ENCODE results near the gene RNF17.
"Not testable (repeated sequence)": the region's sequence is repeated elsewhere in the genome, so short reads cannot be mapped to it uniquely, and the experiment has no call there.

The RNF17 gene, protein sequence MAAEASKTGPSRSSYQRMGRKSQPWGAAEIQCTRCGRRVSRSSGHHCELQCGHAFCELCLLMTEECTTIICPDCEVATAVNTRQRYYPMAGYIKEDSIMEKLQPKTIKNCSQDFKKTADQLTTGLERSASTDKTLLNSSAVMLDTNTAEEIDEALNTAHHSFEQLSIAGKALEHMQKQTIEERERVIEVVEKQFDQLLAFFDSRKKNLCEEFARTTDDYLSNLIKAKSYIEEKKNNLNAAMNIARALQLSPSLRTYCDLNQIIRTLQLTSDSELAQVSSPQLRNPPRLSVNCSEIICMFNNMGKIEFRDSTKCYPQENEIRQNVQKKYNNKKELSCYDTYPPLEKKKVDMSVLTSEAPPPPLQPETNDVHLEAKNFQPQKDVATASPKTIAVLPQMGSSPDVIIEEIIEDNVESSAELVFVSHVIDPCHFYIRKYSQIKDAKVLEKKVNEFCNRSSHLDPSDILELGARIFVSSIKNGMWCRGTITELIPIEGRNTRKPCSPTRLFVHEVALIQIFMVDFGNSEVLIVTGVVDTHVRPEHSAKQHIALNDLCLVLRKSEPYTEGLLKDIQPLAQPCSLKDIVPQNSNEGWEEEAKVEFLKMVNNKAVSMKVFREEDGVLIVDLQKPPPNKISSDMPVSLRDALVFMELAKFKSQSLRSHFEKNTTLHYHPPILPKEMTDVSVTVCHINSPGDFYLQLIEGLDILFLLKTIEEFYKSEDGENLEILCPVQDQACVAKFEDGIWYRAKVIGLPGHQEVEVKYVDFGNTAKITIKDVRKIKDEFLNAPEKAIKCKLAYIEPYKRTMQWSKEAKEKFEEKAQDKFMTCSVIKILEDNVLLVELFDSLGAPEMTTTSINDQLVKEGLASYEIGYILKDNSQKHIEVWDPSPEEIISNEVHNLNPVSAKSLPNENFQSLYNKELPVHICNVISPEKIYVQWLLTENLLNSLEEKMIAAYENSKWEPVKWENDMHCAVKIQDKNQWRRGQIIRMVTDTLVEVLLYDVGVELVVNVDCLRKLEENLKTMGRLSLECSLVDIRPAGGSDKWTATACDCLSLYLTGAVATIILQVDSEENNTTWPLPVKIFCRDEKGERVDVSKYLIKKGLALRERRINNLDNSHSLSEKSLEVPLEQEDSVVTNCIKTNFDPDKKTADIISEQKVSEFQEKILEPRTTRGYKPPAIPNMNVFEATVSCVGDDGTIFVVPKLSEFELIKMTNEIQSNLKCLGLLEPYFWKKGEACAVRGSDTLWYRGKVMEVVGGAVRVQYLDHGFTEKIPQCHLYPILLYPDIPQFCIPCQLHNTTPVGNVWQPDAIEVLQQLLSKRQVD (N-terminal part only)

DNA sequence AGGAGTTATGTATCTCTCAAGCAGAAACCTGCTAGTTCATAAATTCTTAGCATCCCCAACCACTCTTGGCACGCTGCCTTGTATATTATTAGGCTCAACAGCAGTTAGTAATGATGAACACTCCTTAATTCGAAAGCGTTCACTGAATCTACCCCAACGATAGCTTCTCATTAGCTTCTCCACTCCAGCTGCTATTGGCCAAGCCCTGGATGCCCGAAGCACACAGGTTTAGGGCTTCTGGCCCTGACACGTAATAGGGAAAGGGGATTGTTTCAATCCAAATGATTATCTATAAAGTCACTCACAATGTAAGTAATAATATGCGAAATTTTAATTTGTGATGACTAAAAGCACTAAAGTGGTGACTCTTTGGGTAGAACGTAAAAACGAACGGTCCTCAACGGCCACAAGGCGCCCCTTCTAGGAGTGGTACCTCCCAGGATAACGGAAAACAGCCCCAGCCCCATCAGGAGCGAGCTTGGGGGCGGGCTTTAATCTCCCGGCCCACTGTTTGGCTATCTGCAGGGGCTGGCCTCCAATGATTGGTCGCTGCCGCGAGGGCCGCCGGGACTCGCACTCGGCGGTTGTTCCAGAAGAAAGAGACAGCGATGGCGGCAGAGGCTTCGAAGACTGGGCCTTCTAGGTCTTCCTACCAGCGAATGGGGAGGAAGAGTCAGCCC, at the start of gene RNF17:
Gene RNF17, plus strand, starts transcription at position 574 of the 680 bp plus-strand sequence. Its CDS starts 35 bp downstream, at position 609.
- no peak for DNase-seq

DNA sequence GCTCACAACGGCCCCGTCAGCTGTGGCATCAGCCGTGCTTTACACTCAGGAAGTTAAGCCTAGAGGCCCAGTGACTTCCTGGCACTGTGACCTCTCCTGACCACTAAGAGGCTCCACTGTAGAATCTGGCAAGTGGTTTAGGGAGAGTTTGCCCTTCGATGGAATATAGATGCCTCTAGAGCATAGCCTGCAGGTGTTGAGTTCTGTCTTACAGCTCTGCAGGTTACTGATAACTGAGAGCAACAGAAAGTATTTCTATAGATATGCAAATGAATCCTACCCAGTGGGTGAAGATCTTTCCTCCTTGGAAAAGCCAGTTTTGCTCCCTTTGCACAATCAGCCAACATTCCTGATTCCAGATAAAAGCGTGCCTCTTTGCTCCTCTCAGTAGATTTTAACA, 48.0 kb upstream of the RNF17 start:
- no peak for DNase-seq

DNA sequence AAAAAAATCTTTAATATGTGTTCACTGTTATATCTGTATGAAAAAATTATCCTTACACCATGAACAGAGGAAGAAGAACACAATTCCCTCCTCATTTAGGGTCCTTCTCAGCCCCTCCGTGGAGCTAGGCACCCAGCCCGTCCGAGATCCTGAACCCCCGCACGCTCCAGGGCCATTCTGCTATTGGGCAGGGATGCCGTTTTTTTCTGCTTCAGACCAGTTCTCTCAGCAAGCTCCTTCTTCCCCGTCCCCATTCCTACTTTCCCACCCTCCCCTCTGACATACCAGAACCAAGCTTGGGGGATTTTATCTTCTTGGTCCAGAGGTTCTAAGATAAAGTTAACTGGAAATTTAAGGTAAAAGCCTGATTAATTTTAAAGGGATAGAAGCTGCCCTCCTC, 47.5 kb upstream of the RNF17 start:
- DNase-seq = no peak

DNA sequence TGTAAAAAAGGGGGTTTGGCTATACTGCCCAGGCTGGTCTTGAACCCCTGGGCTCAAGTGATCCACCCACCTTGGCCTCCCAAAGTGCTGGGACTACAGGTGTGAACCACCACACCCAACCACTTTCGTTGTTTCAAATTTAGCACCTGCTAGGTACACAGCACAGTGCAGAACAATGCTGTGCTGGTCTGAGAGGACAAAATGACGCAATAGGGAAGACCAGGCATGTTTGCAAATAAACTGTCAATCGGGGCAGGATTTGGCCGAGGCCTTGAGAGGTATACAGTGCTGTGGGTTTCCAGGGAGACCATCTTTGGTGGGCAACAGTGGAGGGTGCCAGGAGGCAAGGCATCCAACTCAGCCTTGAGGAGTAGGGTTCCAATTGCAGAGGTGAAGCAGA, 46.8 kb upstream of the RNF17 start:
- DNase-seq = no peak

DNA sequence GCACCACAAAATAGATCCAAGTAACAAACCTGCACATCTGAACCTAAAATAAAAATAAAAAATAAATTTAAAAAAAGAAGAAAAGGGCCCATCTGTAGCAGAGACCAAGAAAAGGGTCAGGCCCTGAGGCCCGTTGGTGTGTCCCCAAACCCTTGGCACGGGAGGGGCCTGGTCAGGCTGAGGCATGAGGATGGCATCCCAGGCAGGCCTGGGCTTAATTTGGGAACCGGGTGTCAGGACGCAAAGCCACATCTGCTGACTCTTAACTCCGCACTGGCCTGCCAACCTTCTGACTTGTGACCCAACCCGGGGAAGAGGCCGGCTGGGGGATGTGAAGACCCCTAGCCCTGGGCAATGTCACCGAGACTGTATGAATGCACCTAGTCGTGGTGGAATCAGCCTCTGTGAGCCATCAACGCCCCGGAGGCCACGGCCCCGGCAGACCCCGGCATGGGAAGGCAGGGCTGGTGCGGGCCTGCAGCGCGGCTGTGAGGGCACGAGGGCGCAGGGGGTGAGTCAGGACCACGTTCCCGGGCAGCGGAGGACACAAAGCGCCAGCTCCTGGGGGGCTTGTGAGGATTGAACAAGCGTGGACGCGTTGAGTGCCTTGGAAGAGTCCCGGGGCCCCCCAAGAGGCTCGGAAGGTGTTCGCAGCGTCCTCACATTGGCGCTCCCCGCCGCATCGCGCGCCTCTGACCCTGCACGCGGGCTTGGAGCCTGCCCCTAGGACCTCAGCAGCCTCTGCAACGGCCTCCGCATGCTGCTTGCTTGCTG, 45.6 kb upstream of the RNF17 start:
- DNase-seq = no peak

DNA sequence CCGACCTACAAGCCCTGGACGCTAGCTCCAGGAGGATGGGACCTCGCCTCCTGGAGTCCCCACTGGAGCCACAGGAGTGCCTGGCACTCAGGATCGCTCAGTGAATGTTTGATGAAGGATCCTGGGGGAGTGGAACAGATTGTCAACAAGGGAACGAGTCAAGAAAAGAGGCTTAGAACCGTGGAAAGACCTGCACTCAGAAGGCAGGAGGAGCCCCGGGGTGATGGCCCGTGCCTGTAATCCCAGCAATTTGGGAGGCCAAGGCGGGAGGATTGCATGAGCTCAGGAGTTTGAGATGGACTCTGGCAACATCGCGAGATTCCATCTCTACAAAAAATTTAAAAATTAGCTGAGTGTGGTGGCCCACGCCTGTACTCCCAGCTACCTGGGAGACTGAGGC, 44.8 kb upstream of the RNF17 start:
- no peak for DNase-seq

DNA sequence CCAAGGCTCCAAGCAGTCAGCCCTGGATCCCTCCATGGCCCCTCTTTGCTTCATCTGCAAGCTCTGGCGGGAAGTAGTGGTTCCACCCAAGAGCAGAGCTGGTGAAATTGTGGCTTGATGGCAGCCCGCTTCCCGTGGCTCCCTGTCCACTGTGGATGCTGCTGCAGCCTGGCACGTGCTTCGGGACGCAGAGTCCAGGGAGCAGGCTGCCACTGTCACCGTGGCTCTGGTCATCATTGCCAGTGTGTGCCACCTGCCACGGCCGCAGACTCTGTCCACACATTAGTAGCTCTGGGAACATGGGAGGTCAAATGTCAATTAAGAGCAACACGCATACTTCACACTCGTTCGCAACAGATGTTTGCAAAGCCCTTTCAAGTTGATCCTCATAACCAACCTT, 40.8 kb upstream of the RNF17 start:
- no peak for DNase-seq

DNA sequence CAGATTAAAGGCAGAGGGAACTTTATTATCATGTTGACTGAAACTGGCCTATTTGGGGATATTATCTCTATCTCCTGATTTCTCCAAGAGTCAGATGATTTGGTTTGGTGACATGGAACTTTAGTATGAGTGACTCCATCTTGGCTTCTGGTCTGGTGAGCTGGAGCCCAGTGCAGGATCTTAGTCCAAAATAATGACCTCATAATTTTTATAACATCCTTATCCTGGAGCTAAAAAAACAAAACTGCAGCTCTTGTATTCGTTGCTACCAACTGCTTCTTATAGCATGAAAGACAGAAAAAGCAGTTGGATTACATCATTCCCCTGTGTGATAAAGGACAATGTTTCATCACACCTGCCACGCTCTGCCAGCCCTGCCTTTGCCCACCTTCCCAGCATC, 39.3 kb upstream of the RNF17 start:
- DNase-seq = no peak

DNA sequence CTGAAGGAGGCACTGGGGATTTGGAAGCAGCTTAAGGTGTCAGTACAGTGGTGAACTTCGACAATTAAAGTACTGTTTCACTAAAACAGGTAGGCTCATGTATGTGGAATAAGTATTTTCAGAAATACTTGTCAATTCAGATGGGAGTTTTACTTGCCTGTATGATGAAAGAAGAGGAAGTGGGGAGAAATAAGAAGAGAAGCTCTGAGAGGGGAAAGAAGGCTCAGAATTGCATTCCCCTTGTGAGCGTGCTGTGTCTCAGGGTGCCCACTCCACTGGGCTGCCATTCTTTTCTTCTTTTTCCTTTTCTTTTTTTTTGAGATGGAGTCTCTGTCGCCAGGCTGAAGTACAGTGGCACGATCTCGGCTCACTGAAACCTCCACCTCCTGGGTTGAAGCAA, 38.6 kb upstream of the RNF17 start:
- no peak for DNase-seq

DNA sequence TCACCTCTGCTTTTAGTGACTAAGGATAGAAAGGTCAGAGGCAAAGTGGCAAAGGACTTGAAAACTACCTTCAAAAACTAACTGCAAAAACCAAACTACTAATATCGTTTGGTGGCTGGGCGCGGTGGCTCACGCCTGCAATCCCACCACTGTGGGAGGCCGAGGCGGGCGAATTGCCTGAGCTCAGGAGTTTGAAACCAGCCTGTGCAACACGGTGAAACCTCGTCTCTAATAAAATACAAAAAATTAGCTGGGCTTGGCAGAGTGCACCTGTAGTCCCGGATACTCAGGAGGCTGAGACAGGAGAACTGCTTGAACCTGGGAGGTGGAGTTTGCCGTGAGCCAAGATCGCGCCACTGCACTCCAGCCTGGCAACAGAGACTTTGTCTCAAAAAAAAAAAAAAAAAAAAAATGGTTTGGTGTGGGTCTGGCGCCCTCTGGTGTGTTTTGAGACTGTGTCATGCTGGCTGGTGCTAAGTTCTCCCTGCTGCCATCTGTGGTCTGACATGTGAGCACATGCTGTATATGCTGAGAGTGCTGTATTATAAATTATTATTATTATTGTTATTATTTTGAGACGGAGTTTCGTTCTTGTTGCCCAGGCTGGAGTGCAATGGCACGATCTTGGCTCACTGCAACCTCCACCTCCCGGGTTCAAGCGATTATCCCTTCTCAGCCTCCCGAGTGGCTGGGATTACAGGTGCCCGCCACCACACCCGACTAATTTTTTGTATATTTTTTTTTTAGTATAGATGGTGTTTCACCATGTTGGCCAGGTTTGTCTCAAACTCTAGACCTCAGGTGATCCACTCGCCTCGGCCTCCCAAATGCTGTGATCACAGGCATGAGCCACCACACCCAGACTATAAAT, 36.0 kb upstream of the RNF17 start:
- DNase-seq = no peak

DNA sequence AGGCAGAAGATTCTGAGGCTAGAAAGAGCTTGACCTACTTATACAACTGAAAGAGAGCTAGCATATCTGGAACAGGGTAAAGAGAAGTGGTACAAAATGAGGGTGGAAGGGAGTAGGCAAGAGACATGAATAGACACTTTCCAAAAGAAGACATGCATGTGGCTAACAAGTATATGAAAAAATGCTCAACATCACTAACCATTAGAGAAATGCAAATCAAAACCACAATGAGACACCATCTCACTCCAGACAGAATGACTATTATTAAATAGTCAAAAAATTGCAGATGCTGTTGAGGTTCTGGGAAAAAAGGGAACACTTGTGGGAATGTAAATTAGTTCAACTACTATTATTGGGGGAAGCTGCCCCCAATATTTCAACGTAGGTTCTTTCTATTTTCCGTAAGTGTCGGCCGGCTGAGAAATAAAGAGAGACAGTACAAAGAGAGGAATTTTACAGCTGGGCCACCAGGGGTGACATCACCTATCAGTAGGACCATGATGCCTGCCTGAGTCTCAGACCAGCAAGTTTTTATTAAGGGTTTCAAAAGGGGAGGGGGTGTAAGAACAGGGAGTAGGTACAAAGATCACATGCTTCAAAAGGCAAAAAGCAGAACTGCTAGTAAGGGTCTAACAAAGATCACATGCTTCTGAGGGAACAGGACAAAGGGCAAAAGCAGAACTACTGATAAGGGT, 32.9 kb upstream of the RNF17 start:
- not testable (repeated sequence) for DNase-seq

DNA sequence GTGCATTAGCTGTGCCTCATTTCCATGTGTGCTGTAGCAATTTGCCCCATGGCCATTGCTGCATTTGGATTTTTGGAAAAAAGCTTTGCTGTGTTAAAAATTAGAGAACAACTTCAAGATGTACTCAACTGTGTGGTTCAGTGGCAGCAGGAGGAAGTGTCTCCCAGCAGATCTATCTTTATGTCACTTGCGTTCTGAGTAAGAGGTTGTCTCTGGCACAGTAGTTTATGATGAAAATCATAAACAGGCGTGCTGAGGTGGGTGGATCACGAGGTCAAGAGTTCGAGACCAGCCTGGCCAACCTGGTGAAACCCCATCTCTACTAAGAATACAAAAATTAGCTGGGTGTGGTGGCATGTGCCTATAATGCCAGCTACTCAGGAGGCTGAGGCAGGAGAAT, 29.0 kb upstream of the RNF17 start:
- DNase-seq = no peak

DNA sequence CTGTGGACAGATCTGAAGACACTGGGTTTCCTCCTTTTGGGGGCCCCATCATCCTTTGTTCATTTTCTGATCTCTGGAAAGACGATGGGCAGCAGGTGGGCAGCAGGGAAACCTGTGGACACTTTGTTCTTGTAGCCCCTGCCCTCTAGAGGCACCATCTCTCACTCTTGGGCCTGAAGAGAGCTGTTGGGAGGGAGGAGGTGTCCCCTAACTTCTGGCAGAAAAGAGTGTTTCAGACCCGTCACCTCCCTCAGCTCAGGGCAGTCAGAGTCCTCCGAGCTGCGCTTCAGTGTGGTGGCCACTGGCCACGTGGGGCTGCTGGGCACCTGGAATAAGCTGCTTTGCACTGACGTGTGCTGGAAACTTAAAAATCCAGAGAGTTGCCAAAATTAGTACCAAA, 26.9 kb upstream of the RNF17 start:
- DNase-seq = no peak

DNA sequence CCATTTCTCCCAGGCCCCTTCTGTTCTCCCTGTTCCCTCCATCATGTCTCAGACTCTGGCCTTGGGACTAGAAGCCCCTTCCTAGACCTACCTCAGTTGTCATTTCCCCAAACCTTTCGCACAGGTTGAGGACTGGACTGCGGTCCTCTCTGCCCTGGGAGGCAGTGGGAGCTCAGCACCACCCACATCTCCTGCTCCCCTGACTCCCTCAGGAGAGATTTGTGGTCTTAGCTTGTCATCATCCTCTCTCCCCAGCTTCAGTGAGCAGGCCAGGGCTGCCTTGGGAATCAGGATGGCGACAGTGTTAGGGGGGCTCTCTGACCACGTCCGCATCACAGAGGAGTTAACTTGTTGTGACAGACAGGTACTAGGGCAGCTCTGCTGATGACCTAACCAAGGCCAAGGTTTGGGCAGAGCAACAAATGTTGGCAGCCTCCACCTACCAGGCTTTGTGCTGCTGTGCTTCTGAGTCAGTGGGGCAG, 25.6 kb upstream of the RNF17 start:
- no peak for DNase-seq

DNA sequence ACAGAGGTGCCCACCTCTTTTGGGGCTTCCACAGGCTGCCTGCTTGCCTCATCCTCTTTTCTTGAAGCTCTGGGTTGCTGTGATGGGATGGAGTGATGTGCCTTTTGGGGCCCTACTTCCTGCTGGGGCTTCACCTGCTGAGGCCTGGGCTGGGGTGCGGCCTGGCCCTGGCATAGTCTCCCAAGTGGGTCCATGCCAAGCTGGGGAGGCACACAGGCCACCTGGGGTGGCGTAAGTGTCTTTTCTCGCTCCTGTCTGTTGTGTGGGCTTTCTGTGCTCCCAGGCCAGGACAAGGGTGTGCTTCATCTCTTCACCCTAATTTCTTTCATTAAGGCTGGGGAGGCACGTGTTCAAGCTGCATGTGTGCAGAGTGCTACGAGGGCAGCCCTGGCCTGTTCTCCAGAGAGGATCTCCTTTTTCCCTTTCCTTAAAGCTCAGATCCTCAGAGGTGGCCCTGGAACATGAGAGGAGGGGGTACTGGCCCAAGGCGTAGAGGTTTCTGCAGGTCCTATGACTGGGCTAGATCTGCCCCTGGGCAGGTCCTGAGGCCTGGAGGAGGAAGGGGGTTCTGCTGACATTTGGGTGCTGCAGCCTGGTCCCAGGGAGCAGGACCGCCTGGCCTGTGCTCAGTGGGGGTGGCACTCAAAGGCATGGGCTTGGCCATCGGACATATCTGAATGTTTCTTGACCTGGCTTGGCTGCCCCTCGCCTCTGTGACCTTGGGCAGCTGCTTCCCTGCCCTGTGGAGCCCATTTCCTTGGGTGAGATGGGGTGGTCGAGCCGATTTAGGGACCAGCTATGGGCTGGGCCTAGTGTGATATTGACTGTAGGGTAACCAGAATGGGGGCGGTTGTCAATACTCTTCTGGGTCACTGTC, 23.7 kb upstream of the RNF17 start:
- no peak for DNase-seq

DNA sequence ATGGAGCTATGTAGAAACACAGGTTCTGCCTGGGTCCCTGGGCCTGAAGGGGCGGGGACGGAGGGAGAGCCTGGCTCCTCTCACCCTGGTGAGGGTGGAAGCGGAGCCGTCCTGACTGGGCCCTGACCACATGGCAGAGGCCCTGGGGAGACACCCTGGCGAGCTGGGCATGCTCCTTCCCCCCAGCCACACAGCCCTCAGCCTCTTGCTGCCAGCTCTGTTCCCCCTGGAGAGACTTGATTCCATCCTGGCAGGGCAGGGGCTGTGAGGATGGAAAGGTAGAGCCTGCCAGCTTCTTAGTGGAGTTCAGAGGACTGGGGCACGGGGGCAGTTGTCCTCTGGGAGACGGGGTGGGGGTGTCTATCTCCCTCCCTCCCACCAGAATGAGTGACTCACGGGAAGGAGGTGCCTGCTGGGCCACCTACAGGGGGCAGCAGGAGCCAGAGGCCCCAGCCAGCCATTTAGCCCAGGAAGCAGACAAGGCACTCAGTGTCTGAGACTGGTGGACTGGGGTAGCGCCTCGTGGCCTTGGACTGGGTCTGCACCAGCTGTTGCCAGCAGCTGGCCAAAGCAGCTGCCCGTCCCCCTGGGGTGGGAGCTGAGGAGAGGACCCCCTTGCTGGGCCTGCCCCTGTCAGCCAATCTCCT, 22.8 kb upstream of the RNF17 start:
- no peak for DNase-seq

DNA sequence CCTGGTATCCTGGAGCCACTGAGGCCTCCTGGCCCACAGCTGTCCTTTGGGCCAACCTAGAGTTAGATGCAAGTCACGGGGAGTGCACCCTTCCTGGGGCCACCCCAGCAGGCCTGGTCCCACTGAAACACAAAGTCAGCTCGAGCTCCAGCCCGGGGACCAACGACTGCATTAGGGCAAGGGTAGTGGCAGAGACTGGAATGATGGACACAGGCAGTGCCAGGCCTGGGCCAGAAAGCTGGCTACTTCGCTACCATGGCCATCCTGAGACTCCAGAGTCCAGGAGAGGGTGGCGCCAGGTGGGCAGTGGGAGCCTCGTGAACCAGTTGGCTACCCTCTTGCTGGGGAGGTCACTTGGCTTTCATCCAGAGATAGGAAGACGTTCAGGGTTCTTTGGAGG, 22.2 kb upstream of the RNF17 start:
- DNase-seq = no peak

DNA sequence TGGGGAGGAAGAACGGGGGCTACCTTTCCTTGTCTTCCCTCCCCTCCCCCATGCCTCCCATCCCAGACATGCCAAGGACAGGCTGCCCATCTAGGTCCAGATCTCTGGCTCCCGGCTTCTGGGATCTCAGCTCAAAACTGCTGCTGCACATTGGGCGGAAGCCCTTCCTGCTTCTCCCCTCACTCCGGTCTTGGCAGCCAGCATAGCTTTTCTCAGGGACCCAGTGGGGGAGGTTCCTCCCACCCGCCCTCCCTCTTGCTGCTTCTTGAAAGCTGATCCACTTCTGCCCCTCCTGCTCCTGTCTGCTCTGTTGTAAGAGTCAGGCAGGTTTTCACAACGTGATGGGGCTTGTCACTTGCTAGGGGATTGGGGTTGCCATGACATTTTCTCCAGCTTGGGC, 21.7 kb upstream of the RNF17 start:
- DNase-seq = peak; percentile 77

Data from NCI-H1105 (cell line).